ENCODE data around the gene UBE2M.

The UBE2M gene

GRCh38 chr19:58571575-58571947, 13.2 kb upstream of the UBE2M start:
- no peak for DNase-seq (ENCODE audit: low read depth in 2 of 2, low spot score in 1 of 2)

DNA sequence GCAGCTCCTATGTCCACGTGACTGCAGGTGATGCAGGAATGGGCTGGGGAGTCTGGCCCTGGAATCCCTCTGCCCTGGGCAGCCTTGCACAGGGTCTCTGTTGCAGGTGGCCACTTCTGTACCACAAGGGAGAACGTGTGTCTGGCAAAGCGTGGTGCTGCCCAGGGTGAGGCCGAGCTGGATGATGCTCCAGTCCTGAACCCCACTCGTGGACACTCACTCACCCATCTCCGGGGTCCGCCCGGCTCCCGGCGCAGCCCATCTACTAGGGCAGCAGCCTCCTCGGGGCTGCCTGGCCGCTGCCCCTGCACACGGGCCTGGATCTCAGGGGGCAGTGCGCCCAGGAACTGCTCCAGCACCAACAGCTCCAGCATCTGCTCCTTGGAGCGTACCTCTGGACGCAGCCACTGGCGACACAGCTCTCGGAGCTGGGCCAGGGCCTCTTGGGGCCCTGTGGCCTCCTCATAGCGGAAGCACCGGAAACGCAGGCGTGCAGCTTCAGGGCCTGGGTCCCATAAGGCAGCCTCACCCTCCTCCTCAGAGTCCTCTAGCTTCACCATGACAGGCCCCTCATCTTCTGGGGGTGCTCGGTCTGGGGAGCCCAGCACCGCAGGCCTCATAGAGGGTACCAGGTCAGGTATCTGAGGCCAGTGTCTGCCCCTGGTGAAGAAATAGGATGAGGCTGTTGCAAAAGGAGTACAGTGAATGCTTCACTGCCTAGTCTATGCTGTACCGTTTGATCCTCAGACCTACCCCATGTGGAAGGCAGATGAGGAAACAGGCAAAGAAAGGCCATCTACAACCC, 12.6 kb upstream of the UBE2M start:
- no peak for DNase-seq (ENCODE audit: low read depth in 2 of 2, low spot score in 1 of 2)

- no peak for DNase-seq (ENCODE audit: low read depth in 2 of 2, low spot score in 1 of 2)
Observed at GRCh38 chr19:58569943-58570670, 11.7 kb upstream of the UBE2M start.

DNA sequence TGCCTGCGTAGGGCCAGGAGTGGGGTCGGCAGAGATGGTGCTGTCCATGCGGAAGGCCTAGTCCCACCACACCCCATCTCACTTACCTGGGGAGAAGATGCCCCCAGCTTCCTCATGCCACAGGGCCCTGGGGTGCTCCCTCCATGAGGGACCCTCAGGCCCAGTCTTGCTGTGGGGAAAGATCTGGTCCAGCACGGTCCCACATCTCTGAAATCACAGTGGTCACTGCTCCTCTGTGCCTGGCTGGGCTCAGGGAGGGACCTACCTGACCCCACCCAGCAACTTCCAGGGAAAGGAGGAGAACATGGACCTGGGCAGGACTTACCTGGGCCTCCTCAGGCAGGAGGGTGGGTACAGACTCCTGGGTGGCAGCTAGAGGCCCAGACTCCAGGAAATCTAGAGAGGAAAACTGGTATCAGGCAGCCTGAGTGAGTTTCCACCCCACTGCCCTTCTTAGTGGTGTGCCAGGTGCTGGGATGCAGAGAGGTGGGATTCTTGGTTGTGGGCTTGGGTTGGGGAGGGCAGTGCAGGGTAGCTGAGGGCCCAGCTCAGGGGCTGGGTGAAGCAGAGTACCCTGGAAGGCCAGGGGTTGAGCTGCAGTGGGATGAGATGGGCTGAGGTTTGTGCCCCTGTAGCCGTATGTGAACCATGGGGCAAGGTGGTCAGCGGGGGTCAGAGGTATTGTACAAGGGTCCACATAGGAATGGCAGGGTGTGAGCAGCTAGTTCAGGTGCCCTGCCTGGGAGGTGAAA, 11.0 kb upstream of the UBE2M start:
- DNase-seq (ENCODE audit: low read depth in 2 of 2, low spot score in 1 of 2): no peak

GRCh38 chr19:58568453-58569130, 10.2 kb upstream of the UBE2M start:
- no peak for DNase-seq (ENCODE audit: low read depth in 2 of 2, low spot score in 1 of 2)

GRCh38 chr19:58566989-58567388, 8.6 kb upstream of the UBE2M start:
- DNase-seq (ENCODE audit: low read depth in 2 of 2, low spot score in 1 of 2): no peak

GRCh38 chr19:58563823-58564222, 5.4 kb upstream of the UBE2M start:
- no peak for DNase-seq (ENCODE audit: low read depth in 2 of 2, low spot score in 1 of 2)

- no peak for DNase-seq (ENCODE audit: low read depth in 2 of 2, low spot score in 1 of 2)
Observed at GRCh38 chr19:58563034-58563573, 4.7 kb upstream of the UBE2M start.

GRCh38 chr19:58562122-58563033, 4.0 kb upstream of the UBE2M start:
- DNase-seq (ENCODE audit: low read depth in 2 of 2, low spot score in 1 of 2): no peak

DNA sequence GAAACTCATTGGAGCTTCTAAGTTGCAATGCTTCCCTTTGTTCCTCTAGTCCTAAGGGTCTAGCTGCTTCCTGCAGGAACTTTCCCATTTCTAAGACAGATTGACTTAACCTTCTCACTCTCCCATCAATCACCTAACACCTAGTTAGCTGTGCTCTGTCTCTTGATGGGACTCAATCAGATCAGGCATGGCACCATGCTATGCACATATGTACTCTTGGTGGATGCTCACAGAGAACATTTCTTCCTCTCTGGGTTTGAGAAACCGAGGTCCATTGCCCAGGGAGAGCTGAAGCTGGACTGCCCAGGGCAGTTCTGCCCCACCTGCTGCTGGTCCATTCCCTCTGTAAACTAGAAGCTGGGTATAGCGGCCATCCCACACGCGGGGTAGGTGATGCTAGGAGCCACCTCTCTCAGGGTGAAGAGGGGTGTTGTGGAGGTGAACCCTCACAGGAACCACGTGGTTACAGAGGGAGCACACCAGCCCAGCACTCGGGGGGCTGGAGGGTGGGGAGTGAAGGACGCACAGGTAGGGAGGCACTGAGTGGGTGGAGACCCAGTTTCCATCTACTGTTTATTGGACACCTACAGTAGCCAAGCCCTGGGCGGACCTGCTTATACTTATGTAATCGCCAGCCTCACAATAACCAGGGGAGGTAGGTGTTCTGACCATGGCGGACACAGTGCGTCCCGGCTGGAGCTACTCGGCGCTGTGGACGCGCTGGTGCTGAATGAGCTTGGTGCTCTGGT, 3.1 kb upstream of the UBE2M start:
- DNase-seq (ENCODE audit: low read depth in 2 of 2, low spot score in 1 of 2): no peak

DNA sequence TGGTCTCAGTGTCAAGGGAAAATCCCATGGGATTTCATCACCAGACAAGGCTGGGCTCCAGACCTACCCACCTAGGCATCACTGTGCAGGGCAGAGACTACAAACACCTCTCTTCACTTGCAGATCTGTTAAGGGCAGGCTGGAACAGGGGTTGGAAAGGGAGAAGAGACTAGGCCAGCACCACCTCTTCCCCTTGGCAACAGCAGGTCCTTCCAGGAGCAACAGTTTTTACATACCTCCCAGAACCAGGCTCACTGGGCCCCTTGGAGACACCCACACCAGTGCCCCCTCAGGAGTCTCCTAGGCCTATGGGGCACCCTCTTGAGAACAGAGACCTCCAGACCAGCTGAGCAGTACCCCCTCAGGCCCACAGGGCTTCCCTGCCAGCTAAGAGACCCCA, 2.5 kb upstream of the UBE2M start:
- DNase-seq (ENCODE audit: low read depth in 2 of 2, low spot score in 1 of 2): no peak

DNA sequence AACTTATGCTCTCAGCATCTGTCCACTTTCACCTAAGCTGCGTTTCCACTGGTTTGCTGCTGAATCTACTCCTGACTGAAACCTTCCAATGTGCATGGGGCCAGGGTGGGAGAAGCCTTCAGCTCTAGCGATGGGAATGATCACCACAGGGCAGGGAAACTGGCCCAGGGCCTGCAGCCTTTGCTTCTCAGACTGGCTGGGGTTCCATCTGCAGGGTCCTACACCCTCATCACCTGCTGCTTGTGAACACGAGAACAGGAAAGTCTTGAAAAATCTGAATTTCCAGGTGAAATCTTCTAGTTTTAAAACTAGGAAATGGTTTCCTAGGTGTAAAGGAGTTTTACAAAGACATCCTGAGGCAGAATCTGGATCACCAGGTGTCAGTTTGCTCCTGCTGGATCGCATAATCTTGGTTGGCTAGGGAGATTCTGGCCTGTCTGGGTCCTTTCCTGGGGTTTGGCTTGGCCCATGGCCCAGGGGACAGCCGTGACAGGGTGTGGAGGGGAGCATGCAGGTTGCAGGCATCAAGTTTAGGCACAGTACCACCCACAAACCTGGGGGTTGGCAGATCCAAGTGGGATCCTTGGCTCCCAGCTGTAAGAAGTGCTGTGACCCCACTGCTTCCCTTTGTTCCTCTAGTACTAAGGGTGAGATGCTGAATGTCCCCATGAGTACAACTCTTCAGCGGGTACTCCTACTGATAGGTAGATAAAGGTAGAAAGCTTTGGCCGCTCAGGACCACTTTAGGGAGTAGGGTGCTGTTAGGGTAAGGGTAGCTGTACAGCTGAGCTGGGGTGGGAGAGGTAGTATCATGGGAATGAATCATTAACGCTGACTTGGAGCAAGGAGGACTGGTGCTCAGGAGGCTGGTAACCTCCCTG, 1.8 kb upstream of the UBE2M start:
- no peak for DNase-seq (ENCODE audit: low read depth in 2 of 2, low spot score in 1 of 2)

DNA sequence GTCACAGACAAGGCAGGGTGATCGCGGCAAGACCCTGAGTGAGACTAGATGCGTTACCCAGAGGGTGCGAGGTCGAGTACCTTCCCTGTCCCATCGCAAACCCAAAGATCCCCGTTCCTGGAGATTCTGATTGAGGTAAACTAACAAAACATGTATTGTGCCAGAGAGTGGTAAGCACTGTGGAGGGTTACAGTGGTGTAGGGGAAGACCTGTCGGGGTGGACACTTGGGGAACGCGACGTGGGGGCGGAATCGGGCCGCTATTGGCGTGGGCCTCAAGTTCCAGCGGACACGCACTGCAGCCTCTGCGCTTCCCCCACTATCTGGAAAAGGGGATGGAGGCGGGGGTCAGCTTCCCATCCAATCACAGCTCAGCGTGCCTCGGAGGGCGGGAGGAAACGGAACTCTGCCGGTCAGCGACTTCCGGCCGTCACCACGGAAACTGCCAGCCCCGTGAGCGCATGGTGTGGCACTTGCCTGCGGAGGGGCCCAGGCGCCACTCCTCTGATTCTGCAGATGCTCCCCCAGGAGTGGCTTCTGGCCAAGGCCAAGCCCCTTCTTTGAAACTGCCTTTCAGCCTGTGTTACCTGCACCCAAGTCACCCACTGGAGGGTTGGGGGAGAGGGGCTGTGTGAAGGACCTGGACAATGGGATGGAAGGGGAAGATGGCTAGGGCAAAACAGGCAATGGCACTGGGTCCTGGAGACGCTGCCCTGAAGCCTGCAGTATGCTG, 1.0 kb upstream of the UBE2M start:
- DNase-seq (ENCODE audit: low read depth in 2 of 2, low spot score in 1 of 2): peak in 1 of 2 donors; percentile 42

DNA sequence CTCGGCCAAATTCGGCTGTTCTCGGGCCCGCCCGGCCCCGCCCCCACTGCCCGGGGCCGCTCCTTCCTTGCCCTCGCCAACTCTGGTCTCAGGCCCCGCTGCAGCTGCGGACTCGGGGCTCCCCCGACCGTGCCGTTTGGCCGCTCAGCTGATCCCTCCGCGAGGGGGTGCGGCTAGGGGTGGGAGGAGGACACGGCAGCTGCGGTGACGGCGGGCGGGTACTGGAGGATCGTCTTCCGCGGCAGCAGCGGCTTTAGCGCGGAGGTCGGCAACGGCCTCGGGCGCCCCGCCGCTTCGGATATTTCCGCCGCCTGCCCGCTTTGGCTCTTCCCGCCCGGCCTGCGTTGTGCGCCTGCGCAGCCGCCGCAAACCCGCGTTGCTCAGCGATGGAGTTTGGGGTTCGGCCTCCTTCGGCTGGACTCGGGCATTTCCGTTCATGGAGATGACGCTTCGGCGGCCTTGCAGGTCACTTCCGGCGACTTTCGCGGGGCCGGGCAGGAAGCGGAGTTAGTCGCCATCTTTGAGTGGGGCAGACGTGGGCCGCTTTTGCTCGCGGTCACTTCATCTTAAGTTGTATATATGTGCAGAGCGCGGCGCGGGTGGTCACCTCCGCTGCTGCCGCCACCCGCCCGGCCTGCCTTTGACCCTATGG, 338 bp upstream of the UBE2M start:
- DNase-seq (ENCODE audit: low read depth in 2 of 2, low spot score in 1 of 2): peak; percentile 97 to 99

DNA sequence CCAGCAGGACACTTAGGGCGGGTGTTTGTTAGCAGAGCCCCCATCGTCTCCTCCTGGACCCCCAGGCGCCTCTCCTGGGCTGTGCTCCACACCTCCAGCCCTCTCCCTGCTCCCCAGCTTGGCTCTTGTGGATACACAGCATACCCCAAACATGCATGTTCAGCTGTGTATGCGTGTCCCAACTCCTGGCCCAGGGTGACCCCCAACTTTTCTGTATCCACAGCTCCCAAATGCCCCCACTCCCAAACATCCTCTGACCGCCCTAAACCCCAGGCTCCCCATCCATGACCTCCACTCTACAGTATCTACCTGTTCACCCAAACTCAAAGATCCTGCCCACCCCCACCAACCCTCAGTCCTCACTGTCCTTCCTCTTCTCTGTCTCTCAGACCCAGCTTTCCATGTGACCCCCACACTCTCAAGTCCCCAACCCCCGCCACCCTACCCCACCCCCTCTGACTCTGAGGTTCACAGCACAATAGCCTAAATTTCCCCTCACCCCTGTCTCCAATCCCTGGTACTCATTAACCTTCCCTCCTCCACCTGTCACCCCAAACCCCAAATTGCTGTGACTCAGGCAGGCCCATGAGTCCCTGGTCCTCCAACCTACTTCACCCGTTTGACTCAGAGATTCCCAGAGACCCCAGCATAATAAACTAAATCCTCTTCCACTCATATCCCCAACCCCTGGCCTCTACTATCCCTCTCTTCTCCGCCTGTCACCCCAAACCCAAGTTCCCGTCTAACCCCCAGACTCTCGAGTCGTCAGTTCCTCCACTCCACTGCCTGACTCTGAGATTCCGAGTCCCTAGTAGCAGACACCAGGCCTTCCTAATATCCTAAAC, 968 bp downstream of the UBE2M start:
- no peak for DNase-seq (ENCODE audit: low read depth in 2 of 2, low spot score in 1 of 2)

- DNase-seq (ENCODE audit: low read depth in 2 of 2, low spot score in 1 of 2): no peak
Observed at GRCh38 chr19:58556622-58557220, 1.7 kb downstream of the UBE2M start.

Measured in stimulated activated CD8-positive, alpha-beta memory T cell treated with anti-CD3 and anti-CD28 coated beads, Interleukin-4, amount 100 ng/mL, for 1 hour (primary cell).